ENCODE measurements around the gene PGGT1B.

PGGT1B gene

GRCh38 chr5:115170929-115171510, 91.7 kb downstream of the PGGT1B start:
- TF ChIP-seq CREB1 (IDR thresholded peaks at IDR 0.05; ENCODE audit: low read depth), result no peak
- TF ChIP-seq, protein P1, sequence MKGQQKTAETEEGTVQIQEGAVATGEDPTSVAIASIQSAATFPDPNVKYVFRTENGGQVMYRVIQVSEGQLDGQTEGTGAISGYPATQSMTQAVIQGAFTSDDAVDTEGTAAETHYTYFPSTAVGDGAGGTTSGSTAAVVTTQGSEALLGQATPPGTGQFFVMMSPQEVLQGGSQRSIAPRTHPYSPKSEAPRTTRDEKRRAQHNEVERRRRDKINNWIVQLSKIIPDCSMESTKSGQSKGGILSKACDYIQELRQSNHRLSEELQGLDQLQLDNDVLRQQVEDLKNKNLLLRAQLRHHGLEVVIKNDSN (IDR thresholded peaks at IDR 0.05), result no peak
- TF ChIP-seq, protein P2, sequence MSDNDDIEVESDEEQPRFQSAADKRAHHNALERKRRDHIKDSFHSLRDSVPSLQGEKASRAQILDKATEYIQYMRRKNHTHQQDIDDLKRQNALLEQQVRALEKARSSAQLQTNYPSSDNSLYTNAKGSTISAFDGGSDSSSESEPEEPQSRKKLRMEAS (IDR thresholded peaks at IDR 0.05), result no peak
- TF ChIP-seq EGR1 (IDR thresholded peaks at IDR 0.05), result no peak
- TF ChIP-seq CEBPB (IDR thresholded peaks at IDR 0.05), result no peak
- TF ChIP-seq TAF1 (IDR thresholded peaks at IDR 0.05; ENCODE audit: low read depth), result no peak
- no peak for TF ChIP-seq TCF12 (IDR thresholded peaks at IDR 0.05; ENCODE audit: low read depth)
- no peak for TF ChIP-seq YY1 (IDR thresholded peaks at IDR 0.05; ENCODE audit: low read depth)
- TF ChIP-seq ZBTB7A (IDR thresholded peaks at IDR 0.05; ENCODE audit: low read depth), result no peak
- TF ChIP-seq REST (IDR thresholded peaks at IDR 0.05; ENCODE audit: low read depth), result no peak
- TF ChIP-seq TEAD4 (IDR thresholded peaks at IDR 0.05), result no peak
- TF ChIP-seq NFIC (IDR thresholded peaks at IDR 0.05), result no peak
- no peak for TF ChIP-seq FOXM1 (IDR thresholded peaks at IDR 0.05; ENCODE audit: borderline replicate concordance, low read depth)
- TF ChIP-seq EP300 (IDR thresholded peaks at IDR 0.05; ENCODE audit: borderline replicate concordance), result no peak

- TF ChIP-seq EGR1 (IDR thresholded peaks at IDR 0.05) (no peak), TEAD4 (IDR thresholded peaks at IDR 0.05) (no peak), ZBTB7A (IDR thresholded peaks at IDR 0.05; ENCODE audit: low read depth) (no peak; the same call in 1 of the 2 replicates), TAF1 (IDR thresholded peaks at IDR 0.05; ENCODE audit: low read depth) (no peak), NFIC (IDR thresholded peaks at IDR 0.05) (no peak), TCF12 (IDR thresholded peaks at IDR 0.05; ENCODE audit: low read depth) (no peak), YY1 (IDR thresholded peaks at IDR 0.05; ENCODE audit: low read depth) (no peak)
Measured at GRCh38 chr5:115170134-115170928, 92.3 kb downstream of the PGGT1B start.

DNA sequence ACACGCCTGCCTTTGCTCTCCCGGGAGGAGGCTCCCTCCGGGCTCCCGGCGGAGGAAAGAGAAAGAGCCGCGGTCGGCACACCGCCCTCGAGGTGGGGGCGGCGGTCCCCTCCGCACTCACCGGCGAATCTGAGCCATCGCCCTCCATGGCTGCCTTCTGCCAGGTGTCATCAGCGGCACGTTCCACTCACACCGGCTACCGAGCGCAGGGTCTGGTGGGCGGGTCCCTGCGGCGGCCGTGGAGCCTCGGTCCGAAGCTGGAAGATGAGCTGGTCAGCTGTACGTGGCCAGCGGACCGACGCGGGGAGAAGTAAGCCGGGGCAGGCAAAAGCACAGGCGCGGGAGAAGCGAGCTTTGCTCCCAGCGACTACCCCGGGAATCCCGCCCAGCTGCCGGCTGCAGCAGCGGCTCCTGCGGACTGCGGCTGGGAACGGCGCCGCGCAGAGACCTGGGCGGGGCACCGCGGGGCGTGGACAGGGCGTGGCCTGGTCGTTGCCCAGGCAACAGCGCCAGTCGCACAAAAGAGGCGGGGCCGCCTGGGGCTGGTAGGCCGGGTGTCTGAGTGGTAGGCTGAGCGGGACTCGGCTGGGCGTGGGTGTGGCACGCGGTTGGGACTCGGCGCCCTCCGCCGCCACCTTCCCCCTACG, 93.1 kb downstream of the PGGT1B start, which contains the start of gene TRIM36:
Gene TRIM36, minus strand, starts transcription at position 422 of the 647 bp plus-strand sequence. Its CDS starts 274 bp downstream, at position 148.
- TF ChIP-seq CREB1 (IDR thresholded peaks at IDR 0.05; ENCODE audit: low read depth), result no peak
- no peak; the same call in 1 of the 2 replicates for TF ChIP-seq TEAD4 (IDR thresholded peaks at IDR 0.05)
- peak; percentile 88 for TF ChIP-seq EGR1 (IDR thresholded peaks at IDR 0.05)
- peak; percentile 30; the same call in 1 of the 2 replicates for TF ChIP-seq FOXM1 (IDR thresholded peaks at IDR 0.05; ENCODE audit: borderline replicate concordance, low read depth)
- TF ChIP-seq TCF12 (IDR thresholded peaks at IDR 0.05; ENCODE audit: low read depth), result peak; percentile 44; the same call in 1 of the 2 replicates
- TF ChIP-seq YY1 (IDR thresholded peaks at IDR 0.05; ENCODE audit: low read depth), result peak; percentile 54
- TF ChIP-seq CEBPB (IDR thresholded peaks at IDR 0.05), result no peak
- TF ChIP-seq RAD21 (IDR thresholded peaks at IDR 0.05; ENCODE audit: low read depth), result peak; percentile 18; the same call in 1 of the 2 replicates
- TF ChIP-seq, protein P2 (IDR thresholded peaks at IDR 0.05), result peak; percentile 88
- TF ChIP-seq EP300 (IDR thresholded peaks at IDR 0.05; ENCODE audit: borderline replicate concordance), result no peak
- TF ChIP-seq TAF1 (IDR thresholded peaks at IDR 0.05; ENCODE audit: low read depth), result peak; percentile 93
- no peak for TF ChIP-seq ZBTB7A (IDR thresholded peaks at IDR 0.05; ENCODE audit: low read depth)

DNA sequence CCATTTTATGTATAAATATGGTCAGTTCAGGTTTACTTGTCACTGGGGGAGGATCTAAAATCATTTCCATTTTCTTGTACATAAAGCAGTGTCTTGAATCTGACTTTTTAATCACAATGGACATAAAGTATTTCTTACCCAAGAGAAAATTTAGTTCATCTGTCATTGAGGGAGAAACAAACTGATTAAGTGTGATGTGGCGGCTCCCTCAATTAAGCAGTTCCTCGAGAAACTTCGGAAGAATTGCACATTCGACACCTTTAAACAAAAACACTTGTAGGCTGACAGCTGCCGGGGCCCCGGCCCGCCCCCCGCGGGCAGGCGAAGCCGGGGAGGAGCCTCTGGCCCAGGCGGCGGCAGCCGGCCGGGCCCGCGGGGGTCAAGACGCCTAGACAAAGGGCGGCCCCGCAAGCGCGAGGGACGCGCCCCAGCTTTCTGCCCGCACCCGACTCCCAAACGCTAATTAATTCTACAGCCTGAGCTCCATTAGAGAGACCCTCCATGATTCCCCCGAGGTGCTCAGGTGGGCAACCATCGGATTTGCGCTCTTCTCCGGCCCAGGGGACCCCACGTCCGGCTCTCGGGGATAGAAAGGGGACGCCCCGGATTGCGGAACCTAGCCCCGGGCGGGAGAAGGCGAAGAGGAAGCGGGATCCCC, 93.7 kb downstream of the PGGT1B start:
- TF ChIP-seq NFIC (IDR thresholded peaks at IDR 0.05), result no peak
- no peak for TF ChIP-seq EGR1 (IDR thresholded peaks at IDR 0.05)
- no peak for TF ChIP-seq EP300 (IDR thresholded peaks at IDR 0.05; ENCODE audit: borderline replicate concordance)
- no peak for TF ChIP-seq TEAD4 (IDR thresholded peaks at IDR 0.05)
- TF ChIP-seq TCF12 (IDR thresholded peaks at IDR 0.05; ENCODE audit: low read depth), result no peak
- TF ChIP-seq REST (IDR thresholded peaks at IDR 0.05; ENCODE audit: low read depth), result no peak
- no peak for TF ChIP-seq TAF1 (IDR thresholded peaks at IDR 0.05; ENCODE audit: low read depth)

Data from Ishikawa (cell line).